ENCODE measurements around the gene TGFA. TPM values are rescaled to one million over a fixed set of nuclear protein-coding genes. Genes with fewer than 3 reads are reported as not detected.
A peak's percentile ranks its signal among the peaks of the same experiment; 100 is the strongest.

Gene TGFA
- total RNA-seq, 1 experiment from 2014 or later: 50.1 TPM

GRCh38 chr2:70523672-70523995, 30.0 kb downstream of the TGFA start:
- RAD21 ChIA-PET (ENCODE audit: low non-redundant PET in 1 of 2, low total read pairs in 2 of 2, uncharacterized antibody in 2 of 2, unreplicated experiment in 2 of 2): no interaction called here

More at GRCh38 chr2:70523672-70523995, 30.0 kb downstream of the TGFA start:
- intact Hi-C loops (cut with micrococcal nuclease): no loop called here
- DNase-seq (ENCODE audit: low read depth, low spot score) (no peak), ATAC-seq (no peak)
- H3K4me1 ChIP-seq (ENCODE audit: control insufficient read depth in 1 of 2, insufficient read depth in 2 of 2, low read length in 2 of 2): peaks cover 53 to 87% of the 10 kb centered on the region in 2 experiments
- no peaks in the 10 kb centered on the region for H3K36me3 ChIP-seq (ENCODE audit: control insufficient read depth in 1 of 2, insufficient read depth in 2 of 2, low read length in 2 of 2)
- no peaks in the 10 kb centered on the region for H3K27me3 ChIP-seq (ENCODE audit: insufficient read depth, low read length)
- H3K9me3 ChIP-seq (ENCODE audit: control insufficient read depth in 1 of 2, insufficient read depth in 1 of 2, low read depth in 1 of 2, low read length in 2 of 2): no peaks in the 10 kb centered on the region
- no peaks in the 10 kb centered on the region for H4K20me1 ChIP-seq (ENCODE audit: insufficient read depth)
- ChIA-PET POLR2A (no interaction called here), CTCF (no interaction called here)
- peak overlapping the region; percentile 81 for H3K27ac ChIP-seq (ENCODE audit: low read depth, low read length)
- TF ChIP-seq MAX (IDR thresholded peaks at IDR 0.05) (no peak), YY1 (IDR thresholded peaks at IDR 0.05; ENCODE audit: extremely low read depth, insufficient replicate concordance, low read depth, low read length) (no peak), CTCF (IDR thresholded peaks at IDR 0.05 in 2 of 3, conservative IDR thresholded peaks at IDR 0.05 in 1 of 3; ENCODE audit: borderline replicate concordance in 1 of 3, insufficient read depth in 1 of 3, low read depth in 2 of 3, low read length in 2 of 3) (no peak), POLR2A (IDR thresholded peaks at IDR 0.05; ENCODE audit: borderline replicate concordance, extremely low read depth, insufficient read depth, insufficient read length) (no peak), ZNF274 (IDR thresholded peaks at IDR 0.05; ENCODE audit: low read depth, low read length) (no peak), ELF1 (IDR thresholded peaks at IDR 0.05; ENCODE audit: borderline replicate concordance, low read depth) (no peak), CBX3 (IDR thresholded peaks at IDR 0.05; ENCODE audit: low read depth) (no peak)
- no peak overlapping the region for H2AFZ ChIP-seq (ENCODE audit: low read depth, low read length, poor library complexity, severe bottlenecking)
- peak overlapping the region in 1 of 2 experiments; percentile 47; a peak in 2 of 4 replicates for H3K4me3 ChIP-seq (replicated peaks in 1 of 2; ENCODE audit: low read depth in 1 of 2, low read length in 2 of 2)
- peak overlapping the region; percentile 85 for H3K4me2 ChIP-seq (ENCODE audit: low read length)
- no peaks in the 10 kb centered on the region for H3K9me2 ChIP-seq (ENCODE audit: insufficient read depth)
- H3K9ac ChIP-seq (ENCODE audit: low read length): peak overlapping the region; percentile 61
- peaks cover 82% of the 10 kb centered on the region for H3K79me2 ChIP-seq (ENCODE audit: insufficient read depth, low read length)
- BruUV-seq (replicated peaks): no TSS peak

Measured in HCT116 (cell line).